HG03558 (cell line): ENCODE data around the gene CORO6.

Experiments used
- ATAC-seq: cut with Tn5 transposase; IDR thresholded peaks from one replicate; pipeline ENCODE4 v1.9.1; 2021; ENCODE audit warnings: moderate number of reproducible peaks; ENCODE audit not compliant: unreplicated experiment; ENCODE audit errors: extremely low read depth

Gene CORO6

GRCh38 chr17:29592850-29593551 is 29.7 kb downstream of the CORO6 start, which contains the start of gene ANKRD13B:
Gene ANKRD13B, plus strand, starts transcription at chr17:29593132. Its CDS starts 490 bp downstream, at chr17:29593622.
- ATAC-seq: no peak

GRCh38 chr17:29591737-29592608 is 30.7 kb downstream of the CORO6 start:
- no peak for ATAC-seq

- ATAC-seq: no peak
Observed at GRCh38 chr17:29591146-29591736, 31.5 kb downstream of the CORO6 start.

- no peak for ATAC-seq
Observed at GRCh38 chr17:29590411-29591145, 32.1 kb downstream of the CORO6 start.

- ATAC-seq: peak; percentile 40
Observed at GRCh38 chr17:29589524-29590410, 32.9 kb downstream of the CORO6 start, which contains the start of gene GIT1. Gene GIT1, minus strand, starts transcription at chr17:29589648. Its CDS starts 270 bp downstream, at chr17:29589378.

GRCh38 chr17:29588562-29589411 is 33.9 kb downstream of the CORO6 start:
- ATAC-seq: no peak

- ATAC-seq: no peak
Observed at GRCh38 chr17:29588017-29588561, 34.6 kb downstream of the CORO6 start.

GRCh38 chr17:29587591-29587990 is 35.1 kb downstream of the CORO6 start:
- no peak for ATAC-seq

- ATAC-seq: no peak
Observed at GRCh38 chr17:29586676-29587469, 35.8 kb downstream of the CORO6 start.

GRCh38 chr17:29585080-29585751 is 37.5 kb downstream of the CORO6 start:
- no peak for ATAC-seq

- ATAC-seq: no peak
Observed at GRCh38 chr17:29584452-29585079, 38.1 kb downstream of the CORO6 start.

GRCh38 chr17:29583324-29584248 is 39.1 kb downstream of the CORO6 start:
- ATAC-seq: no peak

- no peak for ATAC-seq
Observed at GRCh38 chr17:29582772-29583171, 39.9 kb downstream of the CORO6 start.

- no peak for ATAC-seq
Observed at GRCh38 chr17:29582254-29582765, 40.4 kb downstream of the CORO6 start.
